ENCODE results near the gene NCEH1. TPM values are rescaled to one million over a fixed set of nuclear protein-coding genes. Genes with fewer than 3 reads are reported as not detected.

The NCEH1 gene
- total and polyA plus RNA-seq, 9 of the 15 experiments (the other 6 are each of a cell fraction or from before 2014, with no cell fraction given) = 1.3 to 5.0 (median 2.8) TPM

DNA sequence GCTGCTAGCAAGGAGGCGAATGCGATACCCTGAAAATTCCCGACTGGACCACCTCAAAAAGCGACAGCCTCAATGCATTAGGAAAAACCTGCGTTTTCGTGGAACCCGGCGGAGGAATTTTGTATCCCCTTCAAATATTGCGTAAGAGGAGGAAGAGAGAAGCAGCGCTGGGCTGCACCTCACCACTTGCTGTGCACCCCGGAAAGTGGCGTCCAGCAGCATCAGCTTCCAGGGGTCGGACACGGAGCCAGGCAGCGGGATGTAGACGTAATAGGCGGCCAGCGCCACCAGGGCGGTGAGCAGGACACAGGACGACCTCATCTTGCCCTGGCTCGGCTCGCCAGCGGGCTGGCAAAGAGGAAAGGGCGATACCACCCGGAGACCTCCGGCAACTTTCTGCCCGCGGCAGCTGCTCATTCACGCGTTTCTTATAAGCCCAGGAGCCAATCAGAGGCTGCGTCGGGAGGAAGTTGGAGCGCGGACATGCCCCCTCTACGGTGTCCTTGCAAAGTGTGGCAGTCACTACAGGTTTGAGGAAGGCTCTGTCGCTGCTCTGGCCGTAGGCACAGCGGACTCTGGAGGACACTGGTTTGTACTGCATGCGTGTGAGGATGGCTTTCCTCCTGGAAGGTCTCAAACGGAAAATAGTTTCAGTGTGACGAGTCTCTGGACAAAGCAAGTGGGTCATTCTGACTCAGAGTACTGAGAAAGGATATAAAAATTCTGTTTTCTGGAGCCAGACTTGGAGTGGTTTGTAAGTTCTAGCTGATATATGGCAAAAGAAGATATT, at the start of gene NCEH1 (continued):
- TF ChIP-seq EHMT2 (IDR thresholded peaks at IDR 0.05) (0 out of 2 replicates have a peak, but pooled peaks have one; percentile 30), TAF1 (IDR thresholded peaks at IDR 0.05; ENCODE audit: control insufficient read depth, extremely low read depth, insufficient read depth, low read length, severe bottlenecking) (peak; percentile 49), CREBBP (IDR thresholded peaks at IDR 0.05; ENCODE audit: low read depth, low read length) (no peak), TEAD4 (IDR thresholded peaks at IDR 0.05; ENCODE audit: low read length) (0 out of 2 replicates have a peak, but pooled peaks have one; percentile 12), TEAD4 (CRISPR knock-in tag; IDR thresholded peaks at IDR 0.05; ENCODE audit: borderline replicate concordance) (no peak), BRD9 (IDR thresholded peaks at IDR 0.05; ENCODE audit: low read depth, partially characterized antibody) (no peak), ETV1 (tag; conservative IDR thresholded peaks at IDR 0.05; ENCODE audit: low read depth) (peak; percentile 46; the same call in 1 of the 2 replicates), HCFC1 (IDR thresholded peaks at IDR 0.05; ENCODE audit: low read depth, low read length) (peak; percentile 38; the same call in 1 of the 2 replicates), MEIS2 (IDR thresholded peaks at IDR 0.05; ENCODE audit: partially characterized antibody) (peak; percentile 38), FOS (IDR thresholded peaks at IDR 0.05; ENCODE audit: extremely low read depth, insufficient read length) (peak; percentile 13), BHLHE40 (IDR thresholded peaks at IDR 0.05; ENCODE audit: low read length) (0 out of 2 replicates have a peak, but pooled peaks have one; percentile 25), PCBP2 (IDR thresholded peaks at IDR 0.05; ENCODE audit: low read depth, low read length, poor library complexity, severe bottlenecking) (no peak), NR2C2 (CRISPR knock-in tag; IDR thresholded peaks at IDR 0.05) (0 out of 2 replicates have a peak, but pooled peaks have one; percentile 25), NR2C2 (tag; IDR thresholded peaks at IDR 0.05) (no peak)
- TF ChIP-seq, protein P1, sequence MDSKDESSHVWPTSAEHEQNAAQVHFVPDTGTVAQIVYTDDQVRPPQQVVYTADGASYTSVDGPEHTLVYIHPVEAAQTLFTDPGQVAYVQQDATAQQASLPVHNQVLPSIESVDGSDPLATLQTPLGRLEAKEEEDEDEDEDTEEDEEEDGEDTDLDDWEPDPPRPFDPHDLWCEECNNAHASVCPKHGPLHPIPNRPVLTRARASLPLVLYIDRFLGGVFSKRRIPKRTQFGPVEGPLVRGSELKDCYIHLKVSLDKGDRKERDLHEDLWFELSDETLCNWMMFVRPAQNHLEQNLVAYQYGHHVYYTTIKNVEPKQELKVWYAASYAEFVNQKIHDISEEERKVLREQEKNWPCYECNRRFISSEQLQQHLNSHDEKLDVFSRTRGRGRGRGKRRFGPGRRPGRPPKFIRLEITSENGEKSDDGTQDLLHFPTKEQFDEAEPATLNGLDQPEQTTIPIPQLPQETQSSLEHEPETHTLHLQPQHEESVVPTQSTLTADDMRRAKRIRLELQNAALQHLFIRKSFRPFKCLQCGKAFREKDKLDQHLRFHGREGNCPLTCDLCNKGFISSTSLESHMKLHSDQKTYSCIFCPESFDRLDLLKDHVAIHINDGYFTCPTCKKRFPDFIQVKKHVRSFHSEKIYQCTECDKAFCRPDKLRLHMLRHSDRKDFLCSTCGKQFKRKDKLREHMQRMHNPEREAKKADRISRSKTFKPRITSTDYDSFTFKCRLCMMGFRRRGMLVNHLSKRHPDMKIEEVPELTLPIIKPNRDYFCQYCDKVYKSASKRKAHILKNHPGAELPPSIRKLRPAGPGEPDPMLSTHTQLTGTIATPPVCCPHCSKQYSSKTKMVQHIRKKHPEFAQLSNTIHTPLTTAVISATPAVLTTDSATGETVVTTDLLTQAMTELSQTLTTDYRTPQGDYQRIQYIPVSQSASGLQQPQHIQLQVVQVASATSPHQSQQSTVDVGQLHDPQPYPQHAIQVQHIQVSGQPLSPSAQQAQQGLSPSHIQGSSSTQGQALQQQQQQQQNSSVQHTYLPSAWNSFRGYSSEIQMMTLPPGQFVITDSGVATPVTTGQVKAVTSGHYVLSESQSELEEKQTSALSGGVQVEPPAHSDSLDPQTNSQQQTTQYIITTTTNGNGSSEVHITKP (IDR thresholded peaks at IDR 0.05; ENCODE audit: partially characterized antibody) = peak; percentile 68
- TF ChIP-seq, protein P2, sequence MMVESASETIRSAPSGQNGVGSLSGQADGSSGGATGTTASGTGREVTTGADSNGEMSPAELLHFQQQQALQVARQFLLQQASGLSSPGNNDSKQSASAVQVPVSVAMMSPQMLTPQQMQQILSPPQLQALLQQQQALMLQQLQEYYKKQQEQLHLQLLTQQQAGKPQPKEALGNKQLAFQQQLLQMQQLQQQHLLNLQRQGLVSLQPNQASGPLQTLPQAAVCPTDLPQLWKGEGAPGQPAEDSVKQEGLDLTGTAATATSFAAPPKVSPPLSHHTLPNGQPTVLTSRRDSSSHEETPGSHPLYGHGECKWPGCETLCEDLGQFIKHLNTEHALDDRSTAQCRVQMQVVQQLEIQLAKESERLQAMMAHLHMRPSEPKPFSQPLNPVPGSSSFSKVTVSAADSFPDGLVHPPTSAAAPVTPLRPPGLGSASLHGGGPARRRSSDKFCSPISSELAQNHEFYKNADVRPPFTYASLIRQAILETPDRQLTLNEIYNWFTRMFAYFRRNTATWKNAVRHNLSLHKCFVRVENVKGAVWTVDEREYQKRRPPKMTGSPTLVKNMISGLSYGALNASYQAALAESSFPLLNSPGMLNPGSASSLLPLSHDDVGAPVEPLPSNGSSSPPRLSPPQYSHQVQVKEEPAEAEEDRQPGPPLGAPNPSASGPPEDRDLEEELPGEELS (CRISPR knock-in tag; IDR thresholded peaks at IDR 0.05; ENCODE audit: borderline replicate concordance) = peak; percentile 62; the same call in 1 of the 2 replicates
- TF ChIP-seq, protein P3, sequence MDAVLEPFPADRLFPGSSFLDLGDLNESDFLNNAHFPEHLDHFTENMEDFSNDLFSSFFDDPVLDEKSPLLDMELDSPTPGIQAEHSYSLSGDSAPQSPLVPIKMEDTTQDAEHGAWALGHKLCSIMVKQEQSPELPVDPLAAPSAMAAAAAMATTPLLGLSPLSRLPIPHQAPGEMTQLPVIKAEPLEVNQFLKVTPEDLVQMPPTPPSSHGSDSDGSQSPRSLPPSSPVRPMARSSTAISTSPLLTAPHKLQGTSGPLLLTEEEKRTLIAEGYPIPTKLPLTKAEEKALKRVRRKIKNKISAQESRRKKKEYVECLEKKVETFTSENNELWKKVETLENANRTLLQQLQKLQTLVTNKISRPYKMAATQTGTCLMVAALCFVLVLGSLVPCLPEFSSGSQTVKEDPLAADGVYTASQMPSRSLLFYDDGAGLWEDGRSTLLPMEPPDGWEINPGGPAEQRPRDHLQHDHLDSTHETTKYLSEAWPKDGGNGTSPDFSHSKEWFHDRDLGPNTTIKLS (IDR thresholded peaks at IDR 0.05; ENCODE audit: borderline replicate concordance, low read depth) = no peak
- TF ChIP-seq, protein P4, sequence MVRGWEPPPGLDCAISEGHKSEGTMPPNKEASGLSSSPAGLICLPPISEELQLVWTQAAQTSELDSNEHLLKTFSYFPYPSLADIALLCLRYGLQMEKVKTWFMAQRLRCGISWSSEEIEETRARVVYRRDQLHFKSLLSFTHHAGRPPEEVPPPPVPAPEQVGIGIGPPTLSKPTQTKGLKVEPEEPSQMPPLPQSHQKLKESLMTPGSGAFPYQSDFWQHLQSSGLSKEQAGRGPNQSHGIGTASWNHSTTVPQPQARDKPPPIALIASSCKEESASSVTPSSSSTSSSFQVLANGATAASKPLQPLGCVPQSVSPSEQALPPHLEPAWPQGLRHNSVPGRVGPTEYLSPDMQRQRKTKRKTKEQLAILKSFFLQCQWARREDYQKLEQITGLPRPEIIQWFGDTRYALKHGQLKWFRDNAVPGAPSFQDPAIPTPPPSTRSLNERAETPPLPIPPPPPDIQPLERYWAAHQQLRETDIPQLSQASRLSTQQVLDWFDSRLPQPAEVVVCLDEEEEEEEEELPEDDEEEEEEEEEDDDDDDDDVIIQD (CRISPR knock-in tag; IDR thresholded peaks at IDR 0.05) = 0 out of 2 replicates have a peak, but pooled peaks have one; percentile 40
